GM12878 (cell line): ENCODE measurements around the gene RAPGEF4. TPM values are rescaled to one million over a fixed set of nuclear protein-coding genes. Genes with fewer than 3 reads are reported as not detected.

Source experiments
- ATAC-seq: fragments of 200-7000 bp; cut with Tn5 transposase; 3 replicates; pipeline ENCODE4 v1.9.1; 2020; ENCODE audit warnings: mild to moderate bottlenecking, moderate library complexity
- BruUV-seq: library from RNA; stranded (reverse); fragments of 400-500 nt; replicated peaks from 2 replicates; lab custom pipeline; 2021; lab: Mats Ljungman, UMichigan
- CTCF ChIA-PET: fragments of 300-600 bp; sonication (Branson Sonifier 250); formaldehyde crosslinking; extraction: SDS; loops from one replicate; lab custom pipeline; 2021; ENCODE audit warnings: inconsistent platforms; lab: Yijun Ruan, JAX
- POLR2A ChIA-PET: fragments of 350-600 bp; formaldehyde crosslinking; extraction: SDS; loops from one replicate; lab custom pipeline; 2021; ENCODE audit warnings: inconsistent platforms; lab: Charles Lee
- RAD21 ChIA-PET: fragments of 300-600 bp; sonication (Branson Sonifier 250); formaldehyde crosslinking; loops from one replicate; lab custom pipeline; 2023; ENCODE audit warnings: antibody characterized with exemption; ENCODE audit not compliant: unreplicated experiment; lab: Charles Lee
- SMC1A ChIA-PET: fragments of 300-600 bp; sonication (Branson Sonifier 250); formaldehyde crosslinking; loops from one replicate; lab custom pipeline; 2023; ENCODE audit not compliant: unreplicated experiment, uncharacterized antibody; lab: Charles Lee
- DNase-seq: peaks from one replicate; pipeline ENCODE4 v3.0.0-alpha.2; 2011; ENCODE audit warnings: low read depth, low spot score
- FAIRE-seq: peaks from 3 replicates; lab custom pipeline; 2011; peaks lifted over from hg19 to GRCh38; lab: Jason Lieb, UNC
- H2AFZ ChIP-seq: 2 replicates; pipeline ENCODE4 v1.6.0; 2011; ENCODE audit warnings: low read depth, low read length, control low read depth; ENCODE audit not compliant: control insufficient read depth
- H3K27ac ChIP-seq: 2 replicates; pipeline ENCODE4 v1.5.1; 2011; ENCODE audit warnings: control low read depth; ENCODE audit not compliant: control insufficient read depth, insufficient read depth
- H3K27me3 ChIP-seq, 2 experiments: replicated peaks in 1 of 2; 2 replicates each; pipeline versions ENCODE4 v1.6.0 to v1.6.1; 2011; ENCODE audit warnings: low read length in 1 of 2; ENCODE audit not compliant: control insufficient read depth in 2 of 2, insufficient read depth in 2 of 2
- H3K36me3 ChIP-seq, 2 experiments: 2 replicates each; pipeline ENCODE4 v1.5.1; 2011; ENCODE audit warnings: low read length in 1 of 2; ENCODE audit not compliant: control insufficient read depth in 2 of 2, insufficient read depth in 2 of 2
- H3K4me1 ChIP-seq: 2 replicates; pipeline ENCODE4 v1.6.1; 2011; ENCODE audit warnings: mild to moderate bottlenecking, low read length, moderate library complexity, mixed read lengths; ENCODE audit not compliant: control insufficient read depth, insufficient read depth
- H3K4me2 ChIP-seq: 2 replicates; pipeline ENCODE4 v1.6.0; 2011; ENCODE audit warnings: control low read depth; ENCODE audit not compliant: control insufficient read depth, insufficient read depth
- H3K4me3 ChIP-seq: fragments of 200-600 bp; sonication (generic); 2 replicates; pipeline ENCODE4 v1.5.1; 2016
- H3K79me2 ChIP-seq: 2 replicates; pipeline ENCODE4 v1.6.0; 2011; ENCODE audit warnings: low read length; ENCODE audit not compliant: control insufficient read depth, insufficient read depth
- H3K9ac ChIP-seq: 2 replicates; pipeline ENCODE4 v1.8.0; 2011; ENCODE audit warnings: low read length, control low read depth, mixed read lengths; ENCODE audit not compliant: control insufficient read depth, insufficient read depth
- H3K9me3 ChIP-seq: replicated peaks from 3 replicates; pipeline ENCODE4 v1.5.1; 2011; ENCODE audit warnings: mild to moderate bottlenecking, low read length; ENCODE audit not compliant: control insufficient read depth, insufficient read depth
- H4K20me1 ChIP-seq: 2 replicates; pipeline ENCODE4 v1.6.0; 2011; ENCODE audit not compliant: control insufficient read depth, insufficient read depth
- CBFB ChIP-seq: IDR thresholded peaks from 2 replicates; pipeline ENCODE4 v1.6.1; 2016; ENCODE audit warnings: antibody characterized with exemption, low read depth
- CHD2 ChIP-seq: IDR thresholded peaks from 2 replicates; pipeline ENCODE4 v1.6.1; 2011; ENCODE audit warnings: low read depth, low read length, improper control_type of control experiment, borderline replicate concordance
- MXI1 ChIP-seq: fragments of 150-350 bp; IDR thresholded peaks from 2 replicates; pipeline ENCODE4 v1.6.1; 2011; ENCODE audit warnings: low read depth, mild to moderate bottlenecking, inconsistent platforms, low read length, improper control_type of control experiment
- SPI1 ChIP-seq: IDR thresholded peaks from 2 replicates; pipeline ENCODE4 v1.6.1; 2011; ENCODE audit warnings: low read depth, mild to moderate bottlenecking, low read length, moderate library complexity, borderline replicate concordance; ENCODE audit not compliant: insufficient read depth
- WGBS: methylation state at CpG from one replicate; pipeline ENCODE4 v1.1.6; 2016; ENCODE audit warnings: low lambda C conversion rate; ENCODE audit not compliant: insufficient replicate concordance, insufficient coverage; ENCODE audit errors: missing lambda C conversion rate; 5-methylcytosine and 5-hydroxymethylcytosine counted together
- in situ Hi-C: fragments of 300-500 bp; cut with MboI; formaldehyde crosslinking; loops from 9 replicates; pipeline ENCODE4 v1.14.3; 2018; ENCODE audit warnings: mixed read lengths
- intact Hi-C: fragments of 100-400 bp; cut with micrococcal nuclease; formaldehyde crosslinking; loops from one replicate; pipeline ENCODE4 v1.14.2; 2022; ENCODE audit not compliant: unreplicated experiment
- polyA plus RNA-seq, 11 experiments: library from polyadenylated mRNA; depleted of rRNA in 4 of 11; unstranded in 6 of 11; stranded (reverse) in 5 of 11; fragments of >200 nt; fragmentation: Nextera tagmentation in 4 of 11; fragmentation: Illumina TruSeq in 1 of 11; extraction: Ambion mirVana in 4 of 11; extraction: Trizol in 1 of 11; gene quantifications; 1 replicate in 1 of 11; 2 replicates in 10 of 11; pipeline versions ENCODE4 v1.2.1 to v1.2.3, GENCODE V29; 2011 to 2016; ENCODE audit warnings: inconsistent platforms in 2 of 11, missing spikeins in 2 of 11, low read depth in 1 of 11
- total RNA-seq, 4 experiments: library from RNA; depleted of rRNA in 3 of 4; stranded (reverse); fragments of >200 nt in 3 of 4; fragmentation: Illumina TruSeq in 1 of 4; extraction: Trizol in 1 of 4; gene quantifications; 2 replicates each; pipeline versions ENCODE4 v1.2.1 to v1.2.3, GENCODE V29; 2013 to 2021
- TF ChIP-seq, protein P1 (sequence below): fragments of 450-650 bp; IDR thresholded peaks from 2 replicates; pipeline ENCODE4 v1.6.1; 2017; ENCODE audit warnings: mild to moderate bottlenecking, moderate library complexity
- TF ChIP-seq, protein P2 (sequence below), 3 experiments: IDR thresholded peaks in 2 of 3; conservative IDR thresholded peaks in 1 of 3; 2 replicates each; pipeline ENCODE4 v1.5.1; 2011; ENCODE audit warnings: low read depth in 3 of 3, low read length in 3 of 3, mild to moderate bottlenecking in 3 of 3, control low read depth in 2 of 3, moderate library complexity in 2 of 3, inconsistent platforms in 1 of 3, mixed read lengths in 1 of 3; ENCODE audit not compliant: control insufficient read depth in 2 of 3, insufficient read depth in 1 of 3; ENCODE audit errors: extremely low read depth in 1 of 3
- TF ChIP-seq, protein P3 (sequence below): IDR thresholded peaks from 2 replicates; pipeline ENCODE4 v1.6.1; 2011; ENCODE audit warnings: borderline replicate concordance, low read depth, mild to moderate bottlenecking, moderate library complexity, mixed read lengths, low read length; ENCODE audit not compliant: insufficient read depth; ENCODE audit errors: extremely low read length

The RAPGEF4 gene
- total and polyA plus RNA-seq, 10 of the 15 experiments (the other 5 are each of a cell fraction or from before 2014, with no cell fraction given), result 0.18 TPM; not detected in 8

DNA sequence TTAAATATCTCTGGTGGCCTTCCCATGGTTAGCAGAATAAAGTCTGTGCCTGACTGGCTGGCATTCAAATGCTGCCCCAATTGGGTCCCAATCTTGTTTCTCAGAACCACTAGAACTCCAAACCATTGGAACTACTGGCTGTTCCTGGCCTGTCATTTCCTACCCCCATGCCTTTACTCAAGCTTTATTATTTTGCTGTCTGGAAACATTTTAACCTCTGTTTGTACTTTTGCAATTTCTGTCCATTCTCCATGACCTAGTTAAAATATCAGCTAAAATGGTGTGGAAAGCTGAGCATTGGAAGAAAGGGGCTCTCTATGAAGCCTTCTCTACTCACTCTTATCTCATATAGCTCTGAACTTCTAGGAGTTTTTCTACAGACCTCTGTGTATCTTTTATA, 38.7 kb downstream of the RAPGEF4 start (continued):
- TF ChIP-seq, protein P1, sequence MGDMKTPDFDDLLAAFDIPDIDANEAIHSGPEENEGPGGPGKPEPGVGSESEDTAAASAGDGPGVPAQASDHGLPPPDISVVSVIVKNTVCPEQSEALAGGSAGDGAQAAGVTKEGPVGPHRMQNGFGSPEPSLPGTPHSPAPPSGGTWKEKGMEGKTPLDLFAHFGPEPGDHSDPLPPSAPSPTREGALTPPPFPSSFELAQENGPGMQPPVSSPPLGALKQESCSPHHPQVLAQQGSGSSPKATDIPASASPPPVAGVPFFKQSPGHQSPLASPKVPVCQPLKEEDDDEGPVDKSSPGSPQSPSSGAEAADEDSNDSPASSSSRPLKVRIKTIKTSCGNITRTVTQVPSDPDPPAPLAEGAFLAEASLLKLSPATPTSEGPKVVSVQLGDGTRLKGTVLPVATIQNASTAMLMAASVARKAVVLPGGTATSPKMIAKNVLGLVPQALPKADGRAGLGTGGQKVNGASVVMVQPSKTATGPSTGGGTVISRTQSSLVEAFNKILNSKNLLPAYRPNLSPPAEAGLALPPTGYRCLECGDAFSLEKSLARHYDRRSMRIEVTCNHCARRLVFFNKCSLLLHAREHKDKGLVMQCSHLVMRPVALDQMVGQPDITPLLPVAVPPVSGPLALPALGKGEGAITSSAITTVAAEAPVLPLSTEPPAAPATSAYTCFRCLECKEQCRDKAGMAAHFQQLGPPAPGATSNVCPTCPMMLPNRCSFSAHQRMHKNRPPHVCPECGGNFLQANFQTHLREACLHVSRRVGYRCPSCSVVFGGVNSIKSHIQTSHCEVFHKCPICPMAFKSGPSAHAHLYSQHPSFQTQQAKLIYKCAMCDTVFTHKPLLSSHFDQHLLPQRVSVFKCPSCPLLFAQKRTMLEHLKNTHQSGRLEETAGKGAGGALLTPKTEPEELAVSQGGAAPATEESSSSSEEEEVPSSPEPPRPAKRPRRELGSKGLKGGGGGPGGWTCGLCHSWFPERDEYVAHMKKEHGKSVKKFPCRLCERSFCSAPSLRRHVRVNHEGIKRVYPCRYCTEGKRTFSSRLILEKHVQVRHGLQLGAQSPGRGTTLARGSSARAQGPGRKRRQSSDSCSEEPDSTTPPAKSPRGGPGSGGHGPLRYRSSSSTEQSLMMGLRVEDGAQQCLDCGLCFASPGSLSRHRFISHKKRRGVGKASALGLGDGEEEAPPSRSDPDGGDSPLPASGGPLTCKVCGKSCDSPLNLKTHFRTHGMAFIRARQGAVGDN, result no peak
- TF ChIP-seq, all 136 proteins: peak for 0

DNA sequence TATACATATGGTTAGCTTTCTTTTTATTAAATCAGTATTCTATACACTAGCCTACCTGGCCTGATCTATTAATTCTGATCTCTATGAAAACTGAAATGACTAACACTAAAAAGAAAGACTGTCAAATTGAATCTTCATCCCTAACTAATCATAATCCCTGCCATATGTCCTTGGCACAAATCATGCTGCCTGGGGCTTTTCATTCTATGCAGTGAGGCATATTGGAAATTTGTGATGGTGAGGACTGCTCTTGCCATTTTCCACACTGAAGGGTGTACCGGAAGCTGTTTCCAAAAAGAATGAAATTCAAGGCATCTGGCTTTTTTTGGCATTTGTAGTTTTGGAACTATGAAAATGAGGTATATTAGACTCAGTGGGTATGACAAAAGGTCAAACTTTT, 39.7 kb downstream of the RAPGEF4 start:
- intact Hi-C loops (no loop called here), in situ Hi-C loops (no loop called here)
- WGBS, result 40% methylated on average over 1 of the region's 1 CpG
- ChIA-PET POLR2A (no interaction called here), RAD21 (no interaction called here), CTCF (no interaction called here), SMC1A (interaction anchor here (1.4 kb wide), 1 partner anchor 73 kb away, joined by 3 read pairs; no protein-coding TSS in a partner anchor)
- no peak overlapping the region for H2AFZ ChIP-seq
- no peak for ATAC-seq
- H4K20me1 ChIP-seq, result no peaks in the 10 kb centered on the region
- no peaks in the 10 kb centered on the region for H3K4me1 ChIP-seq
- no peak overlapping the region for H3K27ac ChIP-seq
- H3K79me2 ChIP-seq, result no peaks in the 10 kb centered on the region
- H3K27me3 ChIP-seq, result no peaks in the 10 kb centered on the region; a peak in 1 of 4 replicates
- no TSS peak for BruUV-seq
- no peaks in the 10 kb centered on the region for H3K9me3 ChIP-seq
- H3K4me3 ChIP-seq, result no peak overlapping the region
- no peak overlapping the region for H3K4me2 ChIP-seq
- no peak overlapping the region for H3K9ac ChIP-seq
- TF ChIP-seq, protein P2, sequence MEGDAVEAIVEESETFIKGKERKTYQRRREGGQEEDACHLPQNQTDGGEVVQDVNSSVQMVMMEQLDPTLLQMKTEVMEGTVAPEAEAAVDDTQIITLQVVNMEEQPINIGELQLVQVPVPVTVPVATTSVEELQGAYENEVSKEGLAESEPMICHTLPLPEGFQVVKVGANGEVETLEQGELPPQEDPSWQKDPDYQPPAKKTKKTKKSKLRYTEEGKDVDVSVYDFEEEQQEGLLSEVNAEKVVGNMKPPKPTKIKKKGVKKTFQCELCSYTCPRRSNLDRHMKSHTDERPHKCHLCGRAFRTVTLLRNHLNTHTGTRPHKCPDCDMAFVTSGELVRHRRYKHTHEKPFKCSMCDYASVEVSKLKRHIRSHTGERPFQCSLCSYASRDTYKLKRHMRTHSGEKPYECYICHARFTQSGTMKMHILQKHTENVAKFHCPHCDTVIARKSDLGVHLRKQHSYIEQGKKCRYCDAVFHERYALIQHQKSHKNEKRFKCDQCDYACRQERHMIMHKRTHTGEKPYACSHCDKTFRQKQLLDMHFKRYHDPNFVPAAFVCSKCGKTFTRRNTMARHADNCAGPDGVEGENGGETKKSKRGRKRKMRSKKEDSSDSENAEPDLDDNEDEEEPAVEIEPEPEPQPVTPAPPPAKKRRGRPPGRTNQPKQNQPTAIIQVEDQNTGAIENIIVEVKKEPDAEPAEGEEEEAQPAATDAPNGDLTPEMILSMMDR (IDR thresholded peaks at IDR 0.05 in 2 of 3, conservative IDR thresholded peaks at IDR 0.05 in 1 of 3; ENCODE audit: control insufficient read depth in 2 of 3, extremely low read depth in 1 of 3, insufficient read depth in 1 of 3, low read depth in 3 of 3, low read length in 3 of 3), result no peak
- TF ChIP-seq CBFB (no peak), CHD2 (no peak), SPI1 (no peak), MXI1 (no peak)
- TF ChIP-seq, protein P3, sequence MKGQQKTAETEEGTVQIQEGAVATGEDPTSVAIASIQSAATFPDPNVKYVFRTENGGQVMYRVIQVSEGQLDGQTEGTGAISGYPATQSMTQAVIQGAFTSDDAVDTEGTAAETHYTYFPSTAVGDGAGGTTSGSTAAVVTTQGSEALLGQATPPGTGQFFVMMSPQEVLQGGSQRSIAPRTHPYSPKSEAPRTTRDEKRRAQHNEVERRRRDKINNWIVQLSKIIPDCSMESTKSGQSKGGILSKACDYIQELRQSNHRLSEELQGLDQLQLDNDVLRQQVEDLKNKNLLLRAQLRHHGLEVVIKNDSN, result no peak
- H3K36me3 ChIP-seq, result no peaks in the 10 kb centered on the region
- FAIRE-seq, result no peak
- DNase-seq, result no peak
